H7 (cell line): ENCODE results near the gene DRD2. TPM values are rescaled to one million over a fixed set of nuclear protein-coding genes. Genes with fewer than 3 reads are reported as not detected.
"Not testable (repeated sequence)": the region's sequence is repeated elsewhere in the genome, so short reads cannot be mapped to it uniquely, and the experiment has no call there.

Source experiments
- DNase-seq: peaks from one replicate; pipeline ENCODE4 v3.0.0; 2012
- H3K27me3 ChIP-seq: 2 replicates; pipeline ENCODE4 v1.6.0; 2011; ENCODE audit warnings: mild to moderate bottlenecking, low read length; ENCODE audit not compliant: control insufficient read depth, insufficient read depth
- H3K36me3 ChIP-seq: replicated peaks from 2 replicates; pipeline ENCODE4 v1.5.1; 2011; ENCODE audit warnings: low read length; ENCODE audit not compliant: control insufficient read depth, insufficient read depth
- H3K4me3 ChIP-seq: 2 replicates; pipeline ENCODE4 v1.5.1; 2011; ENCODE audit warnings: low read depth, mild to moderate bottlenecking, control low read depth, low read length, moderate library complexity; ENCODE audit not compliant: insufficient read depth
- total RNA-seq: library from RNA; depleted of rRNA; stranded (reverse); fragments of >200 nt; shearing (Covaris generic); gene quantifications from 2 replicates; pipeline ENCODE4 v1.2.3, GENCODE V29; 2014; rRNA removed

Gene DRD2
- total RNA-seq: 0.04 and 0.38 TPM in 2 replicates

- Histone ChIP-seq H3K4me3 (peak within 1 kb of the TSS; percentile 41), H3K36me3 (no peaks in the 10 kb centered on the region), H3K27me3 (peaks cover 30% of the 10 kb centered on the region)
- DNase-seq: peak; percentile 93
Observed at GRCh38 chr11:113475160-113475761, at the start of gene DRD2. Gene DRD2, minus strand, starts transcription at chr11:113475398. Its CDS starts 50,747 bp downstream, at chr11:113424651.

GRCh38 chr11:113523906-113524305, 48.7 kb upstream of the DRD2 start:
- not testable (repeated sequence) for DNase-seq, H3K4me3 ChIP-seq, H3K27me3 ChIP-seq, H3K36me3 ChIP-seq

DNA sequence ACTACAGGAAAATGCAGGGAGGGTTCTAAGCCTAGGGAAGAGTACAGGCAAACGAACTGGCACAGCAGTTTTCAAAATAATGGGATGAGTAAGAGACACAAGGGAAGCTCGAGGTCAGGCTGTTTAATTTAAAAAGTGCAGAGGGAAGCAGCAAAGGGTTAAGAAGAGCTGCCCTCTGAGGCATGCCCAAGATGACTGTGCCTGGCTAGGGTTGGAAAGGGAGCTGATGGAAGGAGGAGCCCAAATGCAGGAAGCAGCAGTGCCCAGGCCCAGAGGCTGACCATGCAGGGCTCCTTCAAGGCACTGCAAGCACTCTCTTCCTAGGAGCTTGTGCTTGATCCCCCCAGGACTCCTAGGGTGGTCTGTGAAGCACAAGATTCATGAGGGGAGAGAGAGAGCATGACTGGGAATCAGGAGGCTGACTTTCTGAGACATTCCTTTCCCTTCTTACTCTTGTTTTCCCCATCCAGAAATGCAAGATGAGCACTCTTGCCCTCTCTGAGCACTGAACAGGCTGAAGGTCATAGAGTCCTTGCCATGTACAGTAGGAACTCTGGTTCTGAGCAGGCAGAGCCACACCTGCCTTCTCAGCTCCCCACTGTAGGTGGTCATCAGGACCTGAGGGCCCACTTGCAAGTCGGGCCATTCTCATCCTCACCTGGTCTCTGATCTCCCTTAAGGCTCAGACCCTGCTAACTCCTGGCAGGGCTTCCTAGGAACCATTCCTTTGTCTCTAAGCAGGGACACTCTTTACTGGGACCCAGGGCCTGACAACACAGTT, 46.7 kb upstream of the DRD2 start:
- Histone ChIP-seq H3K27me3 (no peaks in the 10 kb centered on the region), H3K4me3 (no peak overlapping the region), H3K36me3 (no peaks in the 10 kb centered on the region)
- no peak for DNase-seq

DNA sequence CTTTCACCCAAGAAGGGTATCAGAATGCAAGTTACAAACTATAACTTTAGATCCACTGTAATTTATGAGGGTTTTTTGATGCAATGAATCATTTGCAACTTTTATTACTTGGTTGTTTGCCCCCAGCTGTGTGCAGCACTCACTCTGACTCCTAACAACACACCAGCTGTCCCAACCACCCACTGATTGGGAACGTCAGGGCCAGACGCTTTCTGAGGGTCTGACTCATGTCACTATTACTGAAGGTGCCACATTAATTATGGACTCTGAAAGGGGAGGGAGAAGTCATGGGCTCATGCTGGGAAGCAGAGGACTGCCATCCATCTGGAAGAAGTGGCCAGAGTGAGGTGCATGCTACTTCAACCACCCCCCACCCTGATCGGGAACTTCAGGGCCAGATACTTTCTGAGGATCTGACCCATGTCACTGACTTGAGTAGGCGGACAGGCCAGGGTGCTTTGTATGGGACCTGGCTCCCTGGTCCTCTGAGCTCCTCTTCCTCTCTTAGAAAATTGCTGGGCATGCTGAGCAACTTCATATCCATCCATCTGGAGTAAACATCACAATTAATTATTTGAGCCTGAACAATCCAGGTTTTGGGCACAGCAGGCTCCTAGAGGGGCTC, 44.9 kb upstream of the DRD2 start:
- no peaks in the 10 kb centered on the region for H3K36me3 ChIP-seq
- no peak for DNase-seq
- no peaks in the 10 kb centered on the region for H3K27me3 ChIP-seq
- no peak overlapping the region for H3K4me3 ChIP-seq

- H3K36me3 ChIP-seq: no peaks in the 10 kb centered on the region
- H3K4me3 ChIP-seq: no peak overlapping the region
- DNase-seq: no peak
- no peaks in the 10 kb centered on the region for H3K27me3 ChIP-seq
Observed at GRCh38 chr11:113518716-113519495, 43.7 kb upstream of the DRD2 start.

DNA sequence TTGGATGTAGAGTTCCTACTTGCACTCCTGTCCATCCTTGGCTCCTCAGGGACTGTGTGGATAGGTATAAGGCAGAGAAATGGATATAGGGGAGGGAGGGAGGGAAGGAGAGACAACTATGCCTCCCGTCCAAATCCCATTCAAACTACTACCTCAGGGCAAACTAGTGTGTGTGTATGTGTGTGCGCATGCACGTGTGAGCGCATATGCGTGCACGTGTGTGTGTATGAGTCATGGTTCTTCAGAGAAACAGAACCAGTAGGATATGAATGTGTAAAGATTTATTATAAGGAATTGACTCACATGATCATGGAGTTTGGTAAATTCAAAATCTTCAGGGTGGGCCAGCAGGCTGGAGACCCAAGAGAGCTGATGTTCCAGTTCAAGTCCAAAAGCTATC, 42.2 kb upstream of the DRD2 start:
- no peak for DNase-seq
- H3K27me3 ChIP-seq: no peaks in the 10 kb centered on the region
- H3K36me3 ChIP-seq: no peaks in the 10 kb centered on the region
- H3K4me3 ChIP-seq: no peak overlapping the region

- Histone ChIP-seq H3K27me3 (no peaks in the 10 kb centered on the region), H3K36me3 (no peaks in the 10 kb centered on the region), H3K4me3 (no peak overlapping the region)
- DNase-seq: no peak
Observed at GRCh38 chr11:113514856-113515255, 39.7 kb upstream of the DRD2 start.

DNA sequence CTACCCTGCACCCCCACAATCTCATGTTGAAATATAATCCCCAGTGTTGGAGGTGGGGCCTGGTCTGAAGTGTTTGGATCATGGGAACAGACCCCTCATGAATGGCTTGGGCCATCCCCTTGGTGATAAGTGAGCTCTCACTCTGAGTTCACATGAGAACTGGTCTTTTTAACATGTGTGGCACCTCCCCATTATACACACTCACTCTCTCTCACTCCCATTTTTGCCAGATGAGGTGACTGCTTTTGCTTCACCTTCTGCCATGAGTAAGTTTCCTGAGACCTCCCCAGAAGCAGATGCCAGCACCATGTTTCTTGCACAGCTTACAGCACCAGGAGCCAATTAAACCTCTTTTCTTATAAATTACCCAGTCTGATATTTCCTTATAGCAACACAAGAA, 32.1 kb upstream of the DRD2 start:
- H3K36me3 ChIP-seq: no peaks in the 10 kb centered on the region
- no peak overlapping the region for H3K4me3 ChIP-seq
- no peak for DNase-seq
- peaks cover 1% of the 10 kb centered on the region; the same call in 1 of the 2 replicates for H3K27me3 ChIP-seq

DNA sequence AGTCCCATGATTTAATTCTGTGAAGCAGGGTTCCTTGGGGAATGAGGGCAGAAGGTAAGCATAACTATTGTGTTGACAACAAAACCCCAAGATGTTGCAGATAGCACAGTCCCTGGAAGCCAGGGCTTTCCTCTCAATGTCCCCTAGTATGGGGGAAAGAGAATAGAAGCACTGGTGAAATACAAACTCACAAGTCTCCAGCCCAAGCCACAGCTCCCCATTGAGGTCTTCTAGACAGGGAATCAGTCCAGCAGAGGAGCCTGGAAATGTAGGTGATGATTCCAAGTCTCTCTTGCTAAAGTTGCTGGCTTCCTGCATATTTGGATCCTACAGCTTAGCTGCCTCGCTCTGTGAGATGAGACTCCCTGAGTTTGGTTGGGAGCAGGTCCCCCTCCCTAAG, 31.7 kb upstream of the DRD2 start:
- DNase-seq: no peak
- Histone ChIP-seq H3K27me3 (peaks cover 1% of the 10 kb centered on the region; the same call in 1 of the 2 replicates), H3K36me3 (no peaks in the 10 kb centered on the region), H3K4me3 (no peak overlapping the region)

DNA sequence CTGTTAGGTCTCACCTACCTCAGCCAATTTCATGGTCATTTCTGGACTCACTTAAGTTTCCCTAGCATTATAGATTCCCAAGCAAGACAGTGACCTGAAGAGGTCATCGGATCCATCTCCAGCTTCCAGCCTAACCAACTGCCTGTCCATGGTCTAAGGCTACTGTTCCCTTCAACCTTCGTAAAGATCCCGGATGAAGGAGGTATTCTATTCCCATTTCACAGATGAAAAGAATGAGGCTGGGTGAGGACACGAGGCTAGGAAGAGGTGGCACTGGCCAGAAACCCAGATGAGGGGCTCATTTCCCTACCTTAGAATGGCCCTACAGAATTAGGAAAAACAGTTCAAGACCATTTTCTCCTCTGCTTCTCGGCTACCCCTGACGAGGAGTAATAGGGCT, 31.3 kb upstream of the DRD2 start:
- Histone ChIP-seq H3K27me3 (peaks cover 1% of the 10 kb centered on the region; the same call in 1 of the 2 replicates), H3K4me3 (no peak overlapping the region), H3K36me3 (no peaks in the 10 kb centered on the region)
- no peak for DNase-seq

- Histone ChIP-seq H3K27me3 (peaks cover 1% of the 10 kb centered on the region; the same call in 1 of the 2 replicates), H3K36me3 (no peaks in the 10 kb centered on the region), H3K4me3 (no peak overlapping the region)
- no peak for DNase-seq
Observed at GRCh38 chr11:113505541-113506375, 30.6 kb upstream of the DRD2 start.

- Histone ChIP-seq H3K4me3 (no peak overlapping the region), H3K27me3 (peaks cover 1% of the 10 kb centered on the region; the same call in 1 of the 2 replicates), H3K36me3 (no peaks in the 10 kb centered on the region)
- DNase-seq: no peak
Observed at GRCh38 chr11:113505046-113505445, 29.8 kb upstream of the DRD2 start.

- H3K27me3 ChIP-seq: peaks cover 1% of the 10 kb centered on the region; the same call in 1 of the 2 replicates
- no peak overlapping the region for H3K4me3 ChIP-seq
- DNase-seq: no peak
- H3K36me3 ChIP-seq: no peaks in the 10 kb centered on the region
Observed at GRCh38 chr11:113504586-113504985, 29.4 kb upstream of the DRD2 start.

- no peaks in the 10 kb centered on the region for H3K27me3 ChIP-seq
- DNase-seq: no peak
- H3K36me3 ChIP-seq: no peaks in the 10 kb centered on the region
- H3K4me3 ChIP-seq: no peak overlapping the region
Observed at GRCh38 chr11:113504071-113504470, 28.9 kb upstream of the DRD2 start.
